ENCODE data around the gene CHST11. TPM values are rescaled to one million over a fixed set of nuclear protein-coding genes. Genes with fewer than 3 reads are reported as not detected.

CHST11 gene
- total and polyA plus RNA-seq, 9 of the 15 experiments (the other 6 are each of a cell fraction or from before 2014, with no cell fraction given): 2.3 to 38.7 (median 15.0) TPM

DNA sequence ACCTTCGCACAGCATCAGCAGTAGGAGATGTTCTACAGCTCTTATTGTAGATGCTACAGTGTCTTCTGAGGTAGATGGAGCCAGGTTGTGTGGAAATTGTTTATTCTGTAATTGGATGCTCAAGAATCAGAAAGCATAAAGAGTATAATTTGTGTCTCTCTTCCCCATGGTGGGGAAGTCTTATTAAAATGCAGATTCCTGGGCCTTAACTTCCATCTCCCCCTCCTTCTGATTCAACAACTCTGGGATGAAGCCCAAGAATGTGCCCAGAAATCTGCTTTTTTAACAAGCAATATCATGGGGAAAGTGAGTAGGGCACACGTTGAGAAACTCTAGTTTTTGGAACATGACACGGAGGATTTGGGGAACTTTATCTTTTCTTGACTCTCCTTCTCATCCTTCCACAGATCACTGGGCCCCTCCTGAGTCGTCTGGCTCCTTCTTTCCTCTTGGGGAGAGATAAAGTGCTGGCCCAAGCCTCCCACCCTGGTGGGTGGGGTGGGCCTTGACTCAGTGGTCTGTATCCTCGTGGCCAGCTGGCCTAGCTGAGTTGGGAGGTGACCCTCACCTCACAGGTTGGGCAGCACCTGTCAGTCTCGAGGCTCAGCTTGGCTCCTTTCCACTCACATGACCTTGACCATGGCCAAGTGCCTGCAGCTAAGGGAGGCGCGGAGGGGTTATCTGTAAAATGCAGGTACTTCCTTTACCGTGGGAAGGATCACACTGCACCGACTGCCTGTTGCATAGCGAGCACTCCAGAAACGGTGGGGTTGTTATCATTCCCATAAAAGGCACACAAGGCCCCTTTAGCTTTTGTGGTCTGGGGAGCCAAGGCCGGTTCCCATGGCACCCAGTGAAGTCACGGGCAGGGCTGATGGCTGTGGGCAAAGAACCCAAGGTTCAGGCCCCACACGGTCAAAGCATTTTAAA, 141.9 kb downstream of the CHST11 start (continued):
- TF ChIP-seq, protein P1, sequence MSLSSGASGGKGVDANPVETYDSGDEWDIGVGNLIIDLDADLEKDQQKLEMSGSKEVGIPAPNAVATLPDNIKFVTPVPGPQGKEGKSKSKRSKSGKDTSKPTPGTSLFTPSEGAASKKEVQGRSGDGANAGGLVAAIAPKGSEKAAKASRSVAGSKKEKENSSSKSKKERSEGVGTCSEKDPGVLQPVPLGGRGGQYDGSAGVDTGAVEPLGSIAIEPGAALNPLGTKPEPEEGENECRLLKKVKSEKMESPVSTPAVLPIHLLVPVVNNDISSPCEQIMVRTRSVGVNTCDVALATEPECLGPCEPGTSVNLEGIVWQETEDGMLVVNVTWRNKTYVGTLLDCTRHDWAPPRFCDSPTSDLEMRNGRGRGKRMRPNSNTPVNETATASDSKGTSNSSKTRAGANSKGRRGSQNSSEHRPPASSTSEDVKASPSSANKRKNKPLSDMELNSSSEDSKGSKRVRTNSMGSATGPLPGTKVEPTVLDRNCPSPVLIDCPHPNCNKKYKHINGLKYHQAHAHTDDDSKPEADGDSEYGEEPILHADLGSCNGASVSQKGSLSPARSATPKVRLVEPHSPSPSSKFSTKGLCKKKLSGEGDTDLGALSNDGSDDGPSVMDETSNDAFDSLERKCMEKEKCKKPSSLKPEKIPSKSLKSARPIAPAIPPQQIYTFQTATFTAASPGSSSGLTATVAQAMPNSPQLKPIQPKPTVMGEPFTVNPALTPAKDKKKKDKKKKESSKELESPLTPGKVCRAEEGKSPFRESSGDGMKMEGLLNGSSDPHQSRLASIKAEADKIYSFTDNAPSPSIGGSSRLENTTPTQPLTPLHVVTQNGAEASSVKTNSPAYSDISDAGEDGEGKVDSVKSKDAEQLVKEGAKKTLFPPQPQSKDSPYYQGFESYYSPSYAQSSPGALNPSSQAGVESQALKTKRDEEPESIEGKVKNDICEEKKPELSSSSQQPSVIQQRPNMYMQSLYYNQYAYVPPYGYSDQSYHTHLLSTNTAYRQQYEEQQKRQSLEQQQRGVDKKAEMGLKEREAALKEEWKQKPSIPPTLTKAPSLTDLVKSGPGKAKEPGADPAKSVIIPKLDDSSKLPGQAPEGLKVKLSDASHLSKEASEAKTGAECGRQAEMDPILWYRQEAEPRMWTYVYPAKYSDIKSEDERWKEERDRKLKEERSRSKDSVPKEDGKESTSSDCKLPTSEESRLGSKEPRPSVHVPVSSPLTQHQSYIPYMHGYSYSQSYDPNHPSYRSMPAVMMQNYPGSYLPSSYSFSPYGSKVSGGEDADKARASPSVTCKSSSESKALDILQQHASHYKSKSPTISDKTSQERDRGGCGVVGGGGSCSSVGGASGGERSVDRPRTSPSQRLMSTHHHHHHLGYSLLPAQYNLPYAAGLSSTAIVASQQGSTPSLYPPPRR (CRISPR knock-in tag; IDR thresholded peaks at IDR 0.05; ENCODE audit: borderline replicate concordance): peak; percentile 87; the same call in 1 of the 2 replicates
- TF ChIP-seq ZNF589 (CRISPR knock-in tag; IDR thresholded peaks at IDR 0.05; ENCODE audit: low read depth) (0 out of 2 replicates have a peak, but pooled peaks have one; percentile 54), ZNF76 (CRISPR knock-in tag; IDR thresholded peaks at IDR 0.05; ENCODE audit: borderline replicate concordance) (0 out of 2 replicates have a peak, but pooled peaks have one; percentile 48), NR2C2 (CRISPR knock-in tag; IDR thresholded peaks at IDR 0.05) (0 out of 2 replicates have a peak, but pooled peaks have one; percentile 49), NR2C2 (tag; IDR thresholded peaks at IDR 0.05) (peak; percentile 62), SMARCA4 (IDR thresholded peaks at IDR 0.05) (peak; percentile 88), HMGN3 (IDR thresholded peaks at IDR 0.05; ENCODE audit: borderline replicate concordance, extremely low read depth, insufficient read length, low read depth, low read length) (peak; percentile 36), CCNT2 (IDR thresholded peaks at IDR 0.05; ENCODE audit: borderline replicate concordance, extremely low read depth, insufficient read length, low read depth, low read length) (peak; percentile 30), DACH1 (IDR thresholded peaks at IDR 0.05; ENCODE audit: partially characterized antibody) (peak; percentile 33), SMAD4 (CRISPR knock-in tag; conservative IDR thresholded peaks at IDR 0.05) (peak; percentile 92), ZNF384 (IDR thresholded peaks at IDR 0.05; ENCODE audit: low read depth, low read length) (no peak), JUND (IDR thresholded peaks at IDR 0.05; ENCODE audit: borderline replicate concordance, low read depth, low read length) (0 out of 2 replicates have a peak, but pooled peaks have one; percentile 21), JUND (tag; IDR thresholded peaks at IDR 0.05; ENCODE audit: borderline replicate concordance, low read depth, low read length) (peak; percentile 74; the same call in 2 of the 3 replicates), HCFC1 (IDR thresholded peaks at IDR 0.05; ENCODE audit: low read depth, low read length) (no peak), BCOR (IDR thresholded peaks at IDR 0.05) (peak; percentile 70; the same call in 1 of the 2 replicates)
- TF ChIP-seq, protein P2, sequence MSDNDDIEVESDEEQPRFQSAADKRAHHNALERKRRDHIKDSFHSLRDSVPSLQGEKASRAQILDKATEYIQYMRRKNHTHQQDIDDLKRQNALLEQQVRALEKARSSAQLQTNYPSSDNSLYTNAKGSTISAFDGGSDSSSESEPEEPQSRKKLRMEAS (CRISPR knock-in tag; IDR thresholded peaks at IDR 0.05): peak; percentile 77
- TF ChIP-seq, protein P3, sequence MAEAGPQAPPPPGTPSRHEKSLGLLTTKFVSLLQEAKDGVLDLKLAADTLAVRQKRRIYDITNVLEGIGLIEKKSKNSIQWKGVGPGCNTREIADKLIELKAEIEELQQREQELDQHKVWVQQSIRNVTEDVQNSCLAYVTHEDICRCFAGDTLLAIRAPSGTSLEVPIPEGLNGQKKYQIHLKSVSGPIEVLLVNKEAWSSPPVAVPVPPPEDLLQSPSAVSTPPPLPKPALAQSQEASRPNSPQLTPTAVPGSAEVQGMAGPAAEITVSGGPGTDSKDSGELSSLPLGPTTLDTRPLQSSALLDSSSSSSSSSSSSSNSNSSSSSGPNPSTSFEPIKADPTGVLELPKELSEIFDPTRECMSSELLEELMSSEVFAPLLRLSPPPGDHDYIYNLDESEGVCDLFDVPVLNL (CRISPR knock-in tag; IDR thresholded peaks at IDR 0.05; ENCODE audit: low read depth): 0 out of 2 replicates have a peak, but pooled peaks have one; percentile 61
- TF ChIP-seq, protein P4, sequence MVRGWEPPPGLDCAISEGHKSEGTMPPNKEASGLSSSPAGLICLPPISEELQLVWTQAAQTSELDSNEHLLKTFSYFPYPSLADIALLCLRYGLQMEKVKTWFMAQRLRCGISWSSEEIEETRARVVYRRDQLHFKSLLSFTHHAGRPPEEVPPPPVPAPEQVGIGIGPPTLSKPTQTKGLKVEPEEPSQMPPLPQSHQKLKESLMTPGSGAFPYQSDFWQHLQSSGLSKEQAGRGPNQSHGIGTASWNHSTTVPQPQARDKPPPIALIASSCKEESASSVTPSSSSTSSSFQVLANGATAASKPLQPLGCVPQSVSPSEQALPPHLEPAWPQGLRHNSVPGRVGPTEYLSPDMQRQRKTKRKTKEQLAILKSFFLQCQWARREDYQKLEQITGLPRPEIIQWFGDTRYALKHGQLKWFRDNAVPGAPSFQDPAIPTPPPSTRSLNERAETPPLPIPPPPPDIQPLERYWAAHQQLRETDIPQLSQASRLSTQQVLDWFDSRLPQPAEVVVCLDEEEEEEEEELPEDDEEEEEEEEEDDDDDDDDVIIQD (CRISPR knock-in tag; IDR thresholded peaks at IDR 0.05): 0 out of 2 replicates have a peak, but pooled peaks have one; percentile 51
